Dendritic cell treated with granulocyte-macrophage colony-stimulating factor and Interleukin-4, amounts not matched to agents 40 ng/mL and 50 ng/mL, for 4 days (primary cell): ENCODE data around the gene CNTNAP2.

Experiments used
- H3K27ac Mint-ChIP-seq: one replicate; pipeline ENCODE4 v1.8.0; 2022; ENCODE audit warnings: mild to moderate bottlenecking, mixed read lengths
- H3K27me3 Mint-ChIP-seq: one replicate; pipeline ENCODE4 v1.8.0; 2022; ENCODE audit warnings: mild to moderate bottlenecking, mixed read lengths
- H3K36me3 Mint-ChIP-seq: one replicate; pipeline ENCODE4 v1.8.0; 2022; ENCODE audit warnings: low read depth, mixed read lengths
- H3K4me1 Mint-ChIP-seq: one replicate; pipeline ENCODE4 v1.8.0; 2022; ENCODE audit warnings: low read depth, mixed read lengths
- H3K4me3 Mint-ChIP-seq: one replicate; pipeline ENCODE4 v1.8.0; 2022; ENCODE audit warnings: mild to moderate bottlenecking, moderate library complexity, mixed read lengths
- H3K9me3 Mint-ChIP-seq: one replicate; pipeline ENCODE4 v1.8.0; 2022; ENCODE audit warnings: mixed read lengths
- intact Hi-C: fragments of 100-400 bp; cut with micrococcal nuclease; formaldehyde crosslinking; loops from one replicate; pipeline ENCODE4 v1.15.0; 2022

CNTNAP2 gene

GRCh38 chr7:146804620-146805019, 688.0 kb downstream of the CNTNAP2 start:
- no peak overlapping the region for H3K27ac Mint-ChIP-seq
- intact Hi-C loops, result no loop called here

GRCh38 chr7:146805082-146805481, 688.5 kb downstream of the CNTNAP2 start:
- intact Hi-C loops, result no loop called here
- Mint-ChIP-seq H3K4me1 (no peaks in the 10 kb centered on the region), H3K36me3 (no peaks in the 10 kb centered on the region), H3K4me3 (no peak overlapping the region), H3K27ac (no peak overlapping the region), H3K9me3 (peaks cover 13% of the 10 kb centered on the region), H3K27me3 (no peaks in the 10 kb centered on the region)

More at GRCh38 chr7:146804620-146805019, 688.0 kb downstream of the CNTNAP2 start:
- no peaks in the 10 kb centered on the region for H3K27me3 Mint-ChIP-seq
- H3K9me3 Mint-ChIP-seq, result peaks cover 13% of the 10 kb centered on the region
- no peak overlapping the region for H3K4me3 Mint-ChIP-seq
- H3K4me1 Mint-ChIP-seq, result no peaks in the 10 kb centered on the region
- no peaks in the 10 kb centered on the region for H3K36me3 Mint-ChIP-seq

GRCh38 chr7:146826329-146826728, 709.7 kb downstream of the CNTNAP2 start:
- no peaks in the 10 kb centered on the region for H3K36me3 Mint-ChIP-seq
- no peak overlapping the region for H3K27ac Mint-ChIP-seq
- no peaks in the 10 kb centered on the region for H3K27me3 Mint-ChIP-seq
- no peak overlapping the region for H3K4me3 Mint-ChIP-seq
- no peaks in the 10 kb centered on the region for H3K9me3 Mint-ChIP-seq
- H3K4me1 Mint-ChIP-seq, result no peaks in the 10 kb centered on the region
- intact Hi-C loops, result no loop called here

- no peaks in the 10 kb centered on the region for H3K27me3 Mint-ChIP-seq
- H3K4me3 Mint-ChIP-seq, result no peak overlapping the region
- peaks cover 22% of the 10 kb centered on the region for H3K9me3 Mint-ChIP-seq
- H3K4me1 Mint-ChIP-seq, result no peaks in the 10 kb centered on the region
- intact Hi-C loops, result no loop called here
- H3K27ac Mint-ChIP-seq, result no peak overlapping the region
- H3K36me3 Mint-ChIP-seq, result no peaks in the 10 kb centered on the region
These were observed 714.1 kb downstream of the CNTNAP2 start for GRCh38 chr7:146830686-146831085.

GRCh38 chr7:146831875-146832274, 715.3 kb downstream of the CNTNAP2 start:
- Mint-ChIP-seq H3K27me3 (no peaks in the 10 kb centered on the region), H3K36me3 (no peaks in the 10 kb centered on the region), H3K4me3 (no peak overlapping the region), H3K9me3 (peaks cover 26% of the 10 kb centered on the region), H3K27ac (no peak overlapping the region), H3K4me1 (no peaks in the 10 kb centered on the region)
- intact Hi-C loops, result no loop called here

DNA sequence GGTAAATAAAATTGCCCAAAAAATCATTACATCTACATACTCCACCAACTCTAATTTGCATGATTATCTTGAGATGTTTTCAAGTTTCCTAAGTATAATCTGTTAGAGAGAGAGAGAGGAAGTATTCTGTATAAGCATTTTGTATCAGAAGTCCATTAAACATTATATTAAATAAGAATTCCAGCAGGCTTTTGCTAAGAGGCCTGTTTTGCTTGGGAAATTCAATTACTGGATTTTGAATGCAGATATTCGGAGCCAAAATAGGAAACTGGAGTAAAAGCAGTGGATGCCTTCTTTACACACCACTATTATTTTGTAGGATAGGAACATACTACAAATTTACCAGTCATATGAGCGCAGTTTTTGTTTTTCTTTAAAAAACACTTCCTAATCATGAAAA, 727.8 kb downstream of the CNTNAP2 start:
- Mint-ChIP-seq H3K4me3 (no peak overlapping the region), H3K36me3 (no peaks in the 10 kb centered on the region), H3K4me1 (no peaks in the 10 kb centered on the region), H3K27ac (no peak overlapping the region), H3K27me3 (no peaks in the 10 kb centered on the region), H3K9me3 (peaks cover 18% of the 10 kb centered on the region)
- intact Hi-C loops, result no loop called here

- no peaks in the 10 kb centered on the region for H3K27me3 Mint-ChIP-seq
- H3K9me3 Mint-ChIP-seq, result peaks cover 15% of the 10 kb centered on the region
- no peaks in the 10 kb centered on the region for H3K4me1 Mint-ChIP-seq
- H3K36me3 Mint-ChIP-seq, result no peaks in the 10 kb centered on the region
- no peak overlapping the region for H3K4me3 Mint-ChIP-seq
- H3K27ac Mint-ChIP-seq, result no peak overlapping the region
- intact Hi-C loops, result no loop called here
These were observed 742.1 kb downstream of the CNTNAP2 start for GRCh38 chr7:146858690-146859089.

- H3K27me3 Mint-ChIP-seq, result no peaks in the 10 kb centered on the region
- H3K36me3 Mint-ChIP-seq, result no peaks in the 10 kb centered on the region
- intact Hi-C loops, result no loop called here
- no peaks in the 10 kb centered on the region for H3K4me1 Mint-ChIP-seq
- no peak overlapping the region for H3K27ac Mint-ChIP-seq
- peaks cover 13% of the 10 kb centered on the region for H3K9me3 Mint-ChIP-seq
- H3K4me3 Mint-ChIP-seq, result no peak overlapping the region
These were observed 745.1 kb downstream of the CNTNAP2 start for GRCh38 chr7:146861701-146862100.

GRCh38 chr7:146862415-146862814, 745.8 kb downstream of the CNTNAP2 start:
- Mint-ChIP-seq H3K4me1 (no peaks in the 10 kb centered on the region), H3K27me3 (no peaks in the 10 kb centered on the region), H3K9me3 (peaks cover 6% of the 10 kb centered on the region), H3K36me3 (no peaks in the 10 kb centered on the region), H3K27ac (no peak overlapping the region), H3K4me3 (no peak overlapping the region)
- intact Hi-C loops, result no loop called here

DNA sequence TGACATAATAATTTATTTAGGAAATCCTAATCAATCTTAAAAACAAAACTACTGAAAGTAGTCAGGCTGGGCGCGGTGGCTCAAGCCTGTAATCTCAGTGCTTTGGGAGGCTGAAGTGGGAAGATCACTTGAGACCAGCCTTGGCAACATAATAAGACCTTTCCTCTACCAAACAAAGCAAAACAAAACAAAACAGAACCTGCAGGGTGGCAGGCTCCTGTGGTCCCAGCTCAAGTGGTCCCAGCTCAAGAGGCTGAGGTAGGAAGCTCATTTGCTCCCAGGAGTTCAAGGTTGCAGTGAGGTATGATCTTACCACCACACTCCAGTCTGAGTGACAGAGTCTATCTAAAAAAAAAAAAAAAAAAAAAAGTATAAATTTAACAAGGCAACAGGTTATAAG, 748.0 kb downstream of the CNTNAP2 start:
- Mint-ChIP-seq H3K27me3 (no peaks in the 10 kb centered on the region), H3K9me3 (peaks cover 15% of the 10 kb centered on the region), H3K4me1 (no peaks in the 10 kb centered on the region), H3K36me3 (no peaks in the 10 kb centered on the region), H3K27ac (no peak overlapping the region), H3K4me3 (no peak overlapping the region)
- intact Hi-C loops, result no loop called here

GRCh38 chr7:146865696-146866095, 749.1 kb downstream of the CNTNAP2 start:
- Mint-ChIP-seq H3K4me1 (no peaks in the 10 kb centered on the region), H3K27me3 (no peaks in the 10 kb centered on the region), H3K9me3 (peaks cover 20% of the 10 kb centered on the region), H3K27ac (no peak overlapping the region), H3K4me3 (no peak overlapping the region), H3K36me3 (no peaks in the 10 kb centered on the region)
- intact Hi-C loops, result no loop called here

GRCh38 chr7:146874722-146875121, 758.1 kb downstream of the CNTNAP2 start:
- intact Hi-C loops, result no loop called here
- peaks cover 37% of the 10 kb centered on the region for H3K9me3 Mint-ChIP-seq
- no peaks in the 10 kb centered on the region for H3K27me3 Mint-ChIP-seq
- H3K27ac Mint-ChIP-seq, result no peak overlapping the region
- no peaks in the 10 kb centered on the region for H3K36me3 Mint-ChIP-seq
- no peak overlapping the region for H3K4me3 Mint-ChIP-seq
- no peaks in the 10 kb centered on the region for H3K4me1 Mint-ChIP-seq

GRCh38 chr7:146875237-146875785, 758.7 kb downstream of the CNTNAP2 start:
- no peaks in the 10 kb centered on the region for H3K27me3 Mint-ChIP-seq
- intact Hi-C loops, result no loop called here
- H3K9me3 Mint-ChIP-seq, result peaks cover 33% of the 10 kb centered on the region
- H3K4me3 Mint-ChIP-seq, result no peak overlapping the region
- no peaks in the 10 kb centered on the region for H3K36me3 Mint-ChIP-seq
- H3K27ac Mint-ChIP-seq, result no peak overlapping the region
- H3K4me1 Mint-ChIP-seq, result no peaks in the 10 kb centered on the region

- no peaks in the 10 kb centered on the region for H3K27me3 Mint-ChIP-seq
- peaks cover 33% of the 10 kb centered on the region for H3K9me3 Mint-ChIP-seq
- intact Hi-C loops, result no loop called here
- H3K4me1 Mint-ChIP-seq, result no peaks in the 10 kb centered on the region
- no peak overlapping the region for H3K4me3 Mint-ChIP-seq
- H3K36me3 Mint-ChIP-seq, result no peaks in the 10 kb centered on the region
- no peak overlapping the region for H3K27ac Mint-ChIP-seq
These were observed 759.4 kb downstream of the CNTNAP2 start for GRCh38 chr7:146875981-146876380.

DNA sequence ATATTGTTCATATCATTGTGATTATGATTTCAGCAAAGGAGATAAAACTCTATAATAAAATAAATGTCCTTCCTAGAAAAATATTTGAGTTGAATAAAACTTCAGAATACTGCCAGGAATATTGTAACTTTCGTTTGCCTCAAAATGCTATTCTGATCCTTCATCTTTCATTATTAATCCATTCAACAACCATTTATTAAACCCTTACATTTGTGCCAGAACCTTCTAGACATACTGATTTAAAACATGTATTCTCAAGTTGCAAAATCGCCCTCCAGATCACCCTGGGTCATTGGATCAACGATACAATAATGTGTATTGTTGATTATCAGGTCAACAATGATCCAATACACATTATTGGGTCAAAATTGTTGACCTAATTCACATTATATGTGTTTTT, 759.8 kb downstream of the CNTNAP2 start:
- Mint-ChIP-seq H3K27me3 (no peaks in the 10 kb centered on the region), H3K4me1 (no peaks in the 10 kb centered on the region), H3K36me3 (no peaks in the 10 kb centered on the region), H3K4me3 (no peak overlapping the region), H3K9me3 (peaks cover 33% of the 10 kb centered on the region), H3K27ac (no peak overlapping the region)
- intact Hi-C loops, result no loop called here
